Ovary (tissue), 3 donors: ENCODE results near the gene ARHGEF37.

Source experiments
- EP300 ChIP-seq: sonication (generic); formaldehyde crosslinking; IDR thresholded peaks from one replicate; pipeline ENCODE4 v1.6.1; 2017; ENCODE audit warnings: antibody characterized with exemption
- TF ChIP-seq, protein P1 (sequence below), 3 donors: fragments of 450-650 bp in 2 of 3; fragments of 200-600 bp in 1 of 3; IDR thresholded peaks; one replicate each; pipeline versions ENCODE4 v1.5.1 to v1.8.0; 2016 to 2022; ENCODE audit warnings: antibody characterized with exemption in 3 of 3, mild to moderate bottlenecking in 1 of 3
- donor health status: DM: no; HTN: no; CAD: no.

DNA sequence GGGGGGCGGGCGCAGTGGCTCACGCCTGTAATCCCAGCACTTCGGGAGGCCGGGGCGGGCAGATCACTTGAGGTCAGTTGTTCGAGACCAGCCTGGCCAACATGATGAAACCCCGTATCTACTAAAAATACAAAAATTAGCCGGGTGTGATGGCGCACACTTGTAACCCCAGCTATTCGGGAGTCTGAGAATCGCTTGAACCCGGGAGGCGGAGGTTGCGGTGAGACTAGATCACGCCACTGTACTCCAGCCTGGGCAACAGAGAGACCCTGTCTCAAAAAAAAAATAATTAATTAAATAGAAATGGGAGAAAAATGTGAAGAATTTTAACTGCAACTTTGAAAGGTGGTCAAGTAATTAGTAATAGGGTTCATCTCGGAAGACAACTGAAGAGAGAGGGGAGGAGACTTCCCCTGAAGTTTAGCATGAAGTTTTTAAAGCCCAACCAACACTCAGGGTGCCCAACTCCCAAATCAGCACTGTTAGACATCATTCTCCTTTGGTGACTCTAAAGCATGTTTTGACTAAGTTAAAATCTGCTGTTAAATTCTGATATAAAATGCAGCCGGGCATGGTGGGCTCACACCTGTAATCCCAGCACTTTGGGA lies 28.6 kb upstream of the ARHGEF37 start:
- TF ChIP-seq, protein P1, sequence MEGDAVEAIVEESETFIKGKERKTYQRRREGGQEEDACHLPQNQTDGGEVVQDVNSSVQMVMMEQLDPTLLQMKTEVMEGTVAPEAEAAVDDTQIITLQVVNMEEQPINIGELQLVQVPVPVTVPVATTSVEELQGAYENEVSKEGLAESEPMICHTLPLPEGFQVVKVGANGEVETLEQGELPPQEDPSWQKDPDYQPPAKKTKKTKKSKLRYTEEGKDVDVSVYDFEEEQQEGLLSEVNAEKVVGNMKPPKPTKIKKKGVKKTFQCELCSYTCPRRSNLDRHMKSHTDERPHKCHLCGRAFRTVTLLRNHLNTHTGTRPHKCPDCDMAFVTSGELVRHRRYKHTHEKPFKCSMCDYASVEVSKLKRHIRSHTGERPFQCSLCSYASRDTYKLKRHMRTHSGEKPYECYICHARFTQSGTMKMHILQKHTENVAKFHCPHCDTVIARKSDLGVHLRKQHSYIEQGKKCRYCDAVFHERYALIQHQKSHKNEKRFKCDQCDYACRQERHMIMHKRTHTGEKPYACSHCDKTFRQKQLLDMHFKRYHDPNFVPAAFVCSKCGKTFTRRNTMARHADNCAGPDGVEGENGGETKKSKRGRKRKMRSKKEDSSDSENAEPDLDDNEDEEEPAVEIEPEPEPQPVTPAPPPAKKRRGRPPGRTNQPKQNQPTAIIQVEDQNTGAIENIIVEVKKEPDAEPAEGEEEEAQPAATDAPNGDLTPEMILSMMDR (IDR thresholded peaks at IDR 0.05): no peak
- no peak for TF ChIP-seq EP300
